HG03196 (cell line): ENCODE results near the gene STK35.

Experiments used
- ATAC-seq: cut with Tn5 transposase; IDR thresholded peaks from one replicate; pipeline ENCODE4 v1.9.1; 2021; ENCODE audit not compliant: unreplicated experiment

Gene STK35

GRCh38 chr20:2101057-2101864 lies at the start of gene STK35:
TSS of gene STK35 (plus strand) at chr20:2101827. CDS start at chr20:2101882, 55 bp downstream.
- peak; percentile 42 for ATAC-seq

GRCh38 chr20:2051946-2052345 lies 49.7 kb upstream of the STK35 start:
- no peak for ATAC-seq

- ATAC-seq = no peak
These were observed 48.9 kb upstream of the STK35 start for GRCh38 chr20:2052741-2053140.

GRCh38 chr20:2053615-2054014 lies 48.0 kb upstream of the STK35 start:
- no peak for ATAC-seq

GRCh38 chr20:2054911-2055310 lies 46.7 kb upstream of the STK35 start:
- no peak for ATAC-seq

- no peak for ATAC-seq
These were observed 42.2 kb upstream of the STK35 start for GRCh38 chr20:2059411-2059810.

GRCh38 chr20:2065099-2065498 lies 36.5 kb upstream of the STK35 start:
- ATAC-seq = no peak

- no peak for ATAC-seq
These were observed 35.0 kb upstream of the STK35 start for GRCh38 chr20:2066461-2067122.

GRCh38 chr20:2080532-2081224 lies 20.9 kb upstream of the STK35 start:
- no peak for ATAC-seq

- no peak for ATAC-seq
These were observed 16.9 kb upstream of the STK35 start for GRCh38 chr20:2084703-2085102.

- ATAC-seq = no peak
These were observed 15.2 kb upstream of the STK35 start for GRCh38 chr20:2086177-2086979.

- ATAC-seq = no peak
These were observed 14.6 kb upstream of the STK35 start for GRCh38 chr20:2086980-2087377.

- no peak for ATAC-seq
These were observed 12.7 kb upstream of the STK35 start for GRCh38 chr20:2088891-2089290.

- ATAC-seq = no peak
These were observed 12.2 kb upstream of the STK35 start for GRCh38 chr20:2089447-2089846.

- ATAC-seq = no peak
These were observed 8.4 kb upstream of the STK35 start for GRCh38 chr20:2093159-2093781.

GRCh38 chr20:2093883-2094282 lies 7.7 kb upstream of the STK35 start:
- ATAC-seq = no peak

- ATAC-seq = peak; percentile 73
These were observed 398 bp downstream of the STK35 start for GRCh38 chr20:2101865-2102584.

GRCh38 chr20:2102585-2103460 lies 1.2 kb downstream of the STK35 start:
- peak; percentile 54 for ATAC-seq
